Smooth muscle cell (in vitro differentiated cells): Measurements from ENCODE around the gene ADIRF. TPM values are rescaled to one million over a fixed set of nuclear protein-coding genes. Genes with fewer than 3 reads are reported as not detected.

Source experiments
- DNase-seq: peaks from one replicate; lab custom pipeline; 2025; ENCODE audit not compliant: unreplicated experiment; lab: John Stamatoyannopoulos, UW
- H2AFZ ChIP-seq: fragments of 200-600 bp; sonication (generic); 2 replicates; pipeline ENCODE4 v1.6.0; 2016; ENCODE audit warnings: antibody characterized with exemption, low read depth, mild to moderate bottlenecking
- H3F3A ChIP-seq: fragments of 200-600 bp; sonication (generic); 2 replicates; pipeline ENCODE4 v1.6.0; 2017; ENCODE audit warnings: antibody characterized with exemption, low read depth
- H3K27ac ChIP-seq: fragments of 200-600 bp; sonication (generic); 2 replicates; pipeline ENCODE4 v1.5.1; 2016; ENCODE audit warnings: low read depth, mild to moderate bottlenecking
- H3K27me3 ChIP-seq: fragments of 200-600 bp; sonication (generic); 2 replicates; pipeline ENCODE4 v1.6.1; 2016; ENCODE audit warnings: low read depth, mild to moderate bottlenecking
- H3K36me3 ChIP-seq: fragments of 200-600 bp; sonication (generic); 2 replicates; pipeline ENCODE4 v1.5.1; 2016; ENCODE audit warnings: low read depth
- H3K4me1 ChIP-seq: fragments of 200-600 bp; sonication (generic); 2 replicates; pipeline ENCODE4 v1.5.1; 2016; ENCODE audit warnings: low read depth
- H3K4me2 ChIP-seq: fragments of 200-600 bp; sonication (generic); 2 replicates; pipeline ENCODE4 v1.6.0; 2016; ENCODE audit warnings: mild to moderate bottlenecking
- H3K4me3 ChIP-seq: fragments of 200-600 bp; sonication (generic); 2 replicates; pipeline ENCODE4 v1.5.1; 2016; ENCODE audit warnings: mild to moderate bottlenecking
- H3K79me2 ChIP-seq: fragments of 200-600 bp; sonication (generic); 2 replicates; pipeline ENCODE4 v1.6.0; 2016; ENCODE audit warnings: low read depth, mild to moderate bottlenecking
- H3K9ac ChIP-seq: fragments of 200-600 bp; sonication (generic); 2 replicates; pipeline ENCODE4 v1.6.0; 2016; ENCODE audit warnings: low read depth
- H3K9me3 ChIP-seq: fragments of 200-600 bp; sonication (generic); replicated peaks from 2 replicates; pipeline ENCODE4 v1.5.1; 2016; ENCODE audit warnings: low read depth
- H4K20me1 ChIP-seq: fragments of 200-600 bp; sonication (generic); 2 replicates; pipeline ENCODE4 v1.6.0; 2016; ENCODE audit warnings: low read depth
- WGBS: methylation state at CpG from one replicate; pipeline ENCODE4 v1.1.7; 2016; ENCODE audit warnings: low lambda C conversion rate; 5-methylcytosine and 5-hydroxymethylcytosine counted together
- polyA plus RNA-seq: library from polyadenylated mRNA; unstranded; fragments of >200 nt; fragmentation: Nextera tagmentation; extraction: Ambion mirVana; gene quantifications from 2 replicates; pipeline ENCODE4 v1.2.1, GENCODE V29; 2016
- total RNA-seq: library from RNA; depleted of rRNA; stranded (reverse); fragments of >200 nt; gene quantifications from 2 replicates; pipeline ENCODE4 v1.2.3, GENCODE V29; 2014
- TF ChIP-seq, protein P1 (sequence below): fragments of 200-600 bp; sonication (generic); IDR thresholded peaks from 2 replicates; pipeline ENCODE4 v1.5.1; 2017; ENCODE audit warnings: borderline replicate concordance, mild to moderate bottlenecking, antibody characterized with exemption; ENCODE audit not compliant: insufficient read depth, poor library complexity, severe bottlenecking

Gene ADIRF
- total RNA-seq, result 0.99 TPM in 1 of 2 replicates, not detected in the other
- polyA plus RNA-seq, result not detected in 2 replicates

DNA sequence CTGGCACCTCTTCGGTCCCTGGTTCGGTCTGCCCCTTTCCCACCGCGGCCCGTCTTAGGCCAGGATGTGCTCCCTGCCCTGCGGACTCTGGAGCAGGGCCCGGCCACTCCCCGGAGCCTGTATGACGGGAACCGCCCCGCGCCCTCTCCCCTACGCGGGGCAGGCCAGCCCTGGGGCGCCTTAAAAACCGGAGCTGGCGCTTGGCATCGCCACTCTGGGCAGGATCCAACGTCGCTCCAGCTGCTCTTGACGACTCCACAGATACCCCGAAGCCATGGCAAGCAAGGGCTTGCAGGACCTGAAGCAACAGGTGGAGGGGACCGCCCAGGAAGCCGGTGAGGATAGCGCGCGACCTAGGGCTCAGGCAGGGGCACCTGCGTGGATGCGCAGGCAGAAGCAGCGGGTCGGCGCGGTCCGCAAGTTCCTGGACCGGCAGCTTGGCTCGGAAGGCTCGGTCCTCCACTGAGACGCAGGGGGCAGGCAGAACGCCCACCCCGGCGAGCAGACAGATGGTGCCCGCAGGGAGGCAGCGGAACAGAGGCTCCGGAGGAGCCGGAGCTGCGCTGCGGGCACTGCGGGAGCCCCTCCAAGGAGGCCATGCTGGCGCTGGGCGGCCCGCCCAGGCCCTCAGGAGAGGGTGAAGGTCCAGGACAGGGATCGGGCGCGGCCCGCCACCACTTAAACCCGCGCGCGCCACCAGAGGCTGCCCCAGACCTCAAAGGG, at the start of gene ADIRF:
TSS of gene ADIRF (plus strand) at position 212 of the 723 bp plus-strand sequence. CDS start at position 275, 63 bp downstream.
- Histone ChIP-seq H3K27ac (peak within 1 kb of the TSS; percentile 95), H3K27me3 (no peaks in the 10 kb centered on the region), H2AFZ (no peak within 1 kb of the TSS), H3K4me1 (peaks cover 30% of the 10 kb centered on the region), H4K20me1 (no peaks in the 10 kb centered on the region), H3K9me3 (no peaks in the 10 kb centered on the region), H3K9ac (no peak within 1 kb of the TSS), H3K4me2 (no peak within 1 kb of the TSS), H3K4me3 (no peak within 1 kb of the TSS), H3K79me2 (no peaks in the 10 kb centered on the region), H3F3A (peaks cover 7% of the 10 kb centered on the region), H3K36me3 (no peaks in the 10 kb centered on the region)
- 96% methylated on average over 51 of the region's 59 CpGs for WGBS
- DNase-seq, result no peak
- TF ChIP-seq, protein P1, sequence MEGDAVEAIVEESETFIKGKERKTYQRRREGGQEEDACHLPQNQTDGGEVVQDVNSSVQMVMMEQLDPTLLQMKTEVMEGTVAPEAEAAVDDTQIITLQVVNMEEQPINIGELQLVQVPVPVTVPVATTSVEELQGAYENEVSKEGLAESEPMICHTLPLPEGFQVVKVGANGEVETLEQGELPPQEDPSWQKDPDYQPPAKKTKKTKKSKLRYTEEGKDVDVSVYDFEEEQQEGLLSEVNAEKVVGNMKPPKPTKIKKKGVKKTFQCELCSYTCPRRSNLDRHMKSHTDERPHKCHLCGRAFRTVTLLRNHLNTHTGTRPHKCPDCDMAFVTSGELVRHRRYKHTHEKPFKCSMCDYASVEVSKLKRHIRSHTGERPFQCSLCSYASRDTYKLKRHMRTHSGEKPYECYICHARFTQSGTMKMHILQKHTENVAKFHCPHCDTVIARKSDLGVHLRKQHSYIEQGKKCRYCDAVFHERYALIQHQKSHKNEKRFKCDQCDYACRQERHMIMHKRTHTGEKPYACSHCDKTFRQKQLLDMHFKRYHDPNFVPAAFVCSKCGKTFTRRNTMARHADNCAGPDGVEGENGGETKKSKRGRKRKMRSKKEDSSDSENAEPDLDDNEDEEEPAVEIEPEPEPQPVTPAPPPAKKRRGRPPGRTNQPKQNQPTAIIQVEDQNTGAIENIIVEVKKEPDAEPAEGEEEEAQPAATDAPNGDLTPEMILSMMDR, result no peak

DNA sequence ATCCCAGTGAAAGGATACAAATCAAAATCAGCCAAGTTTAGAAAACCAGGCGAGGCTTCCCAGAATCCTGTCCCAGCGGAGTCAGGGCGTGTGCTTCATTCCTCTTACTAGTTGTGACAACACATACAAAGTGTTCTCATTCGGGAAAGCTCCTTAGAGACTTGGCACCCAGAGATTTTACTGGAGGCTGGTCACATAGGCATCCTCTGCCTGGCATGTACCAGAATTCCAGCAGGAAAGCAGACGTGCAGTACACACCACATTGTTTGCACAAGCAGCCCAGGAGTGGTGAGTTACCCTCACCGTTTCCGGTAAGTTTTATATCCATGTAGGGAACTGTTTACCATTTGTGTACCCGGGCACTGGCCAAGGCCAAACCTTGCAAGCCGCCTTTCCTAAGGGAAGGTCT, 45.7 kb upstream of the ADIRF start:
- H3K4me3 ChIP-seq, result no peak overlapping the region
- H3K27ac ChIP-seq, result no peak overlapping the region
- no peaks in the 10 kb centered on the region for H3K79me2 ChIP-seq
- no peak overlapping the region for H2AFZ ChIP-seq
- WGBS, result 98% methylated on average over 9 of the region's 9 CpGs
- no peaks in the 10 kb centered on the region for H3K4me1 ChIP-seq
- no peaks in the 10 kb centered on the region for H3K9me3 ChIP-seq
- no peaks in the 10 kb centered on the region for H3K27me3 ChIP-seq
- TF ChIP-seq, protein P1, result no peak
- peaks cover 6% of the 10 kb centered on the region for H3F3A ChIP-seq
- no peaks in the 10 kb centered on the region for H4K20me1 ChIP-seq
- no peak overlapping the region for H3K4me2 ChIP-seq
- H3K9ac ChIP-seq, result no peak overlapping the region
- no peak for DNase-seq
- H3K36me3 ChIP-seq, result peaks cover 10% of the 10 kb centered on the region

DNA sequence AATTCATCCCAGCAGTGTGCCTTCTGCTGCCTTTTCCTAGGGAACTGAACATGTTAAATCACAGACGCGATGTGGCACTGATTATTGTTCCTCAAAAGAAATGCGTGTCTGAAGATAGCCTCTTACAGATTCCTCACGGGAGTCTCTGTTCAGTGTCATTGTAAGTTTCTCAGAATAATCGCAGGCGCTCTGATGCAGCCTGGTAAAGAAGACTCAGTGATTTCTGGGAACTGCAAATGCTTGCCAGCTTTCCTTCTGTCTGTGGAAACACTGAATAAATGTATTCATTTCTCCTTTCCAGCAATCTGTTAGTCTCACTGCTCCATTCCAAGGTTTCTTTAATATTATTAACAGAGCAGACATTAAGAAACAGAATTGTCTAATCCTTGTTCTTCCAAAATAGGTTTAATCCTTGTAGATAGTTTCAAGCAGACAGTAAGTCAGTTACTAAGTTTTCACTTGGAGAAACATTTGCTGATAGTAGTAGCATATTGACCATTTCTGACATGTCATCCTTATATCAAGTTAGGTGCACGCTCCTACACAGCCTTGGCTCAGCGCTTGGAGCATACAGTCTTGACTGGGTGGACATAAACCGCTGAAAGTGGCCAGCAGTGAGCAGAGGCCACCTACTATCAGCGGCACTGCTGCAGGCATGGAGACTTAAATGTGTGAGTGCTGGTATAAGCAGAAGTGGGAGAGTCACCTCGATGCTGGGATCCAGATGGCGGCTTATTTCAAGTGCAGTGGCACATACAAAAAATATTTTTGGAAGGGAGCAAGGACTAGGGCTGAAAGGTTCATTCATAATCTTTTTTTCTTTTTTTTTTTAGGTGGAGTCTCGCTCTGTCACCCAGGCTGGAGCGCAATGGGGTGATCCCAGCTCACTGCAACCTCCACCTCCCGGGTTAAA, 38.6 kb upstream of the ADIRF start:
- Histone ChIP-seq H3K9me3 (no peaks in the 10 kb centered on the region), H4K20me1 (no peaks in the 10 kb centered on the region), H3K27ac (no peak overlapping the region), H3K4me1 (no peaks in the 10 kb centered on the region), H3K4me2 (no peak overlapping the region), H3K27me3 (no peaks in the 10 kb centered on the region), H3K79me2 (no peaks in the 10 kb centered on the region), H2AFZ (no peak overlapping the region), H3K9ac (no peak overlapping the region), H3F3A (no peaks in the 10 kb centered on the region), H3K36me3 (no peaks in the 10 kb centered on the region), H3K4me3 (no peak overlapping the region)
- TF ChIP-seq, protein P1, result no peak
- 90% methylated on average over 15 of the region's 15 CpGs for WGBS
- DNase-seq, result no peak
